ENCODE data around the gene WDR45B. TPM values are rescaled to one million over a fixed set of nuclear protein-coding genes. Genes with fewer than 3 reads are reported as not detected.

The WDR45B gene
- total RNA-seq, 2 donors from 2014 or later: 49.7 to 56.5 TPM

GRCh38 chr17:82642022-82642421 is 6.2 kb downstream of the WDR45B start:
- intact Hi-C loops (cut with DNase I): no loop called here
- DNase-seq (ENCODE audit: low spot score): no peak

GRCh38 chr17:82640036-82640435 is 8.2 kb downstream of the WDR45B start:
- DNase-seq (ENCODE audit: low spot score): no peak
- intact Hi-C loops (cut with DNase I): no loop called here

GRCh38 chr17:82639628-82640027 is 8.6 kb downstream of the WDR45B start:
- DNase-seq (ENCODE audit: low spot score): no peak
- intact Hi-C loops (cut with DNase I): no loop called here

GRCh38 chr17:82638183-82638773 is 10.0 kb downstream of the WDR45B start:
- intact Hi-C loops (cut with DNase I): no loop called here
- DNase-seq (ENCODE audit: low spot score): no peak

GRCh38 chr17:82636626-82637598 is 11.3 kb downstream of the WDR45B start:
- intact Hi-C loops (cut with DNase I): no loop called here
- no peak for DNase-seq (ENCODE audit: low spot score)

GRCh38 chr17:82633343-82633742 is 14.9 kb downstream of the WDR45B start:
- intact Hi-C loops (cut with DNase I): no loop called here
- DNase-seq (ENCODE audit: low spot score): no peak

- DNase-seq (ENCODE audit: low spot score): no peak
- intact Hi-C loops (cut with DNase I): no loop called here
These were observed 15.8 kb downstream of the WDR45B start for GRCh38 chr17:82632451-82632850.

- intact Hi-C loops (cut with DNase I): no loop called here
- DNase-seq (ENCODE audit: low spot score): no peak
These were observed 16.7 kb downstream of the WDR45B start for GRCh38 chr17:82631544-82631943.

- DNase-seq (ENCODE audit: low spot score): no peak
- intact Hi-C loops (cut with DNase I): no loop called here
These were observed 18.0 kb downstream of the WDR45B start for GRCh38 chr17:82630212-82630611.

- no peak for DNase-seq (ENCODE audit: low spot score)
- intact Hi-C loops (cut with DNase I): no loop called here
These were observed 18.5 kb downstream of the WDR45B start for GRCh38 chr17:82629748-82630147.

- DNase-seq (ENCODE audit: low spot score): no peak
These were observed 20.8 kb downstream of the WDR45B start for GRCh38 chr17:82627405-82627804.

GRCh38 chr17:82623707-82624106 is 24.5 kb downstream of the WDR45B start:
- intact Hi-C loops (cut with DNase I): no loop called here
- DNase-seq (ENCODE audit: low spot score): no peak

More at GRCh38 chr17:82627405-82627804, 20.8 kb downstream of the WDR45B start:
- intact Hi-C loops (cut with DNase I): no loop called here

- intact Hi-C loops (cut with DNase I): no loop called here
- DNase-seq (ENCODE audit: low spot score): no peak
These were observed 28.6 kb downstream of the WDR45B start for GRCh38 chr17:82619641-82620040.

- no peak for DNase-seq (ENCODE audit: low spot score)
- intact Hi-C loops (cut with DNase I): no loop called here
These were observed 29.0 kb downstream of the WDR45B start for GRCh38 chr17:82619211-82619610.

- DNase-seq (ENCODE audit: low spot score): no peak
- intact Hi-C loops (cut with DNase I): no loop called here
These were observed 32.1 kb downstream of the WDR45B start for GRCh38 chr17:82616021-82616711.

GRCh38 chr17:82615084-82616020 is 32.9 kb downstream of the WDR45B start:
- intact Hi-C loops (cut with DNase I): no loop called here
- peak; percentile 54 for DNase-seq (ENCODE audit: low spot score)

- intact Hi-C loops (cut with DNase I): no loop called here
- DNase-seq (ENCODE audit: low spot score): peak; percentile 42
These were observed 34.1 kb downstream of the WDR45B start for GRCh38 chr17:82614095-82614631.

- intact Hi-C loops (cut with DNase I): no loop called here
- no peak for DNase-seq (ENCODE audit: low spot score)
These were observed 34.8 kb downstream of the WDR45B start for GRCh38 chr17:82613283-82614094.

All from posterior vena cava (tissue), 2 donors.